COLO668 (cell line): ENCODE results near the gene SDK1.

Experiments
- DNase-seq: peaks from one replicate; lab custom pipeline; 2025; ENCODE audit not compliant: unreplicated experiment; lab: John Stamatoyannopoulos, UW

Gene SDK1

DNA sequence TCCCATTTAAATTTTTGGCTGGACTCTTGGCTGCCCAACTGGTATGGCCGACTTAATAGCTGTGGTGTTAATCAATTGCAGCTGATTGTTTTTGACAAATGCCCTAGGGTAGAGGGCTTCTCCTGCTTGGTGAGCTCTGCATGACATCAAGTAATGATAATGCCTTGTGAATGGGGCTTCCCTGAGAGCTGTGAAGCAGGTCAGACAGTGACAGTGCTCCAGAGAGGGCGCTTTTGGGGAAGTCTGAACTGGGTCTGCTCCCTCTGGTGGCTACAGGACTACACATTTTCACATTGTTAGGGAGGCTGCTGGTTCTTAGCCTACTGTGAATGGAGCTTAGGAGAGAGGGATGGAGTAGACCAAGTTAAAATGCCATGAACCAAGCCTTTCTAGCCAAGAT is 98.8 kb downstream of the SDK1 start:
- DNase-seq, result no peak

GRCh38 chr7:3404501-3404900 is 103.4 kb downstream of the SDK1 start:
- no peak for DNase-seq

DNA sequence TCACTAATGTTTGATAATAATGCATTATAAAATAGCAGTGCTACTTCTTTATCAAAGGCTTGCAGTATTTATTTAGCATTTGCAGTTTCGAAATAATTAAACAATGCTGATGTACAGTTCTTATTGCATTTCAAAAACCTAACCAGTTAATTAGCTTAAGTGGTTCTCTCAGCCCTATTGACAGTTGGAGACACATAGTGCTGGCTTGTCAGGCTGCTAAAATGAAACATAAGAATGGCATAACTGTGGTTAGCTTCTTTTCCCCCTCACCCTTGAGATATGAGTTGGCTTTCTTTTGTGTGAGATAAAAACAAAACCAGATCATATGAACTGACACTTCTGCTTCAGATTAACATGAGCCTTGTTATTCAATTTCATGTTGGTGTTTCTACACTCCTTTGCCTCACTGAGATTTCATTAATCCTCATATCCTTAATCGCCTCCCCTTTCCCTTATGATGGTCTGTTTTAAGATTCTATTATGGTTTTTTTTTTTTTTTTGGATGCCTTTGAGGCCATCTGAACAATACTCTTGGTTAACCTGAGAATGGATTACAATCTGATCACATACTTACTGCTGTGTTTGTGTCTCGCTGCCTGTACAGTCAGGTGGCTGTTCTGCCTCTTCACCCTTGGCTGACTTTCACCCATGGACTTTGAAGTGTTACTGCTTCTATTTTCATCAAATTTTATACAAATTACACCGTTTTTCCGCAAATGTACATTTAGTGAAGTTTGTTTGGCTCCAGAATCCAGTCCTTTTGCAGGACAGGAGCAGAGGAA is 108.0 kb downstream of the SDK1 start:
- DNase-seq, result no peak

- DNase-seq, result no peak
Observed at GRCh38 chr7:3412871-3413270, 111.8 kb downstream of the SDK1 start.

DNA sequence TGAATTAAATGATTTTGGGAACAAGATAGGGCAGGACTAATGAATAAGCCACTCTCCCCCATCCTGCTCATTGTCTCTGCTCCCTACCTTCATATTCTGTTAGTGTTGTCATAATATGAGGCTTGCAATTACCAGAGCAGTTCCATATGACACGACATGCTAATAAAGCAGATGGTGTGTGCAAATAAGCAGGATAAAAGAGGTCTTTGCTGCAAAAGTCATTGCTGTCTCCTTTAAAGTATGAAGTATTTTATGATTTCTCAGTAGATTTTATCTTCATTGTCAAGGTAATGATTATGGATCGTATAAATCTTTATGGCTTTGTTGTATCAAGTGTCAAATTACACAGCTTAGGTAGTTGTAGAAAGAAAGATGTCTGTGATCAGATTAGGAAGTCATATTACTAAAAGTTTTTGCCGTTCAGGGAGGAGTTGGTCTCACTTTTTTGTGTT is 114.8 kb downstream of the SDK1 start:
- no peak for DNase-seq

GRCh38 chr7:3416453-3416852 is 115.4 kb downstream of the SDK1 start:
- DNase-seq, result no peak

- DNase-seq, result no peak
Observed at GRCh38 chr7:3425087-3425486, 124.0 kb downstream of the SDK1 start.

GRCh38 chr7:3426064-3426463 is 125.0 kb downstream of the SDK1 start:
- DNase-seq, result no peak

GRCh38 chr7:3427957-3428356 is 126.9 kb downstream of the SDK1 start:
- DNase-seq, result no peak

DNA sequence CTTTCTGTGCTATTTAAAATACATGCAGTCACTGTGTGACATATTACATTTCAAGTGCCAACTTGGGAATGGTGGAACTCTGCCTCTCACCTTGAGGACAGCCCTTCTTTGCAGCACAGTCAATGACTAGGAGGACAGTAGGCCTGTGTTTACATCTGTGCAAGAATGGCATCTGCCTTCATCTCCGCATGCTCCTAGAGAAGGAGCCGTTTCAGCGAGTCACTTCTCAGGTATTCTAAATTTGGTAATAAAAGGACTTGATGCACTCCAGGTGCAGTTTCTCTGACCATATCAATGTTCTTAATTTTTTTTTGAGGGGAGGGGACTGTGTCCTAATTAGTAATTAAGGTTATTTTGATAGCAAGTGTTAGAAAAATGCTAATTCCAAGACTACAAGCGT is 128.9 kb downstream of the SDK1 start:
- no peak for DNase-seq

GRCh38 chr7:3430588-3430987 is 129.5 kb downstream of the SDK1 start:
- no peak for DNase-seq

DNA sequence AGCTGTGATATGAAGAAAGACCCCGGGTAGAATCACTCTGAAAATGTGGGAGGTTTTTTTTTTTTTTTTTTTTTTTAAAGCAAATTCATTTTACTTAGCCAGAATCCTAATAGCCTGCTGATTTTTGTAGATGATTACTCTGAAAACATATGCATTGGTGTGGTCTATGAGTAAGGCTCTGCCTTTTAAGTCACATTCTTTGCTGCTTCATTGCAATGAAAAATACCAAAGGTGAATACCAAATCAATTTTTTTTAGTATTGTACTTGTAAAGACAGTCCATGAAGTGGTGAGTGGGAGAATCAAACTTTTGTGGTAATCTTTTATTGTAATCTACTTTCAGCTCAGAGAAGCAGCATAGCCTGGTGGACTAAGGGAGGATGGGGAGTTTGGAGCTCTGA is 130.3 kb downstream of the SDK1 start:
- no peak for DNase-seq

GRCh38 chr7:3432911-3433310 is 131.9 kb downstream of the SDK1 start:
- DNase-seq, result no peak

DNA sequence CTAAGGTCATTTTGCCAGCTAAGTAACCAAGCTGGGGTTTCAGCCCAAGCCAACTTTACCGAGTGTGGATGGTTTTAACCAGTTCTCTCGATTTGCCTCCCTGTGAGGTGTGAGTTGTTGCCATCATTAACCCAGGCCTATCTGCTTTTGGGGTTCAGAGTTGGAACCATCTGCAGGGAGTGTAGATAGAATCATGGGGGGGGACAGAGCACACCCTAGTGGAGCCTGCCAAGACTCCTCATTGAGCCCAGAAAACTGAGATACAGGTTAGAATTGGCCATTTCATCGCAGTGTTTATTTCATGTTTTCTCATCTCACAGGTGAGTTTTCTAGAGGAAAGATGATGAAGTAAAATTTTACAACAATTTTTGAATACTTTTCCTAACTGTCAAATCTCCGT is 133.6 kb downstream of the SDK1 start:
- DNase-seq, result no peak

DNA sequence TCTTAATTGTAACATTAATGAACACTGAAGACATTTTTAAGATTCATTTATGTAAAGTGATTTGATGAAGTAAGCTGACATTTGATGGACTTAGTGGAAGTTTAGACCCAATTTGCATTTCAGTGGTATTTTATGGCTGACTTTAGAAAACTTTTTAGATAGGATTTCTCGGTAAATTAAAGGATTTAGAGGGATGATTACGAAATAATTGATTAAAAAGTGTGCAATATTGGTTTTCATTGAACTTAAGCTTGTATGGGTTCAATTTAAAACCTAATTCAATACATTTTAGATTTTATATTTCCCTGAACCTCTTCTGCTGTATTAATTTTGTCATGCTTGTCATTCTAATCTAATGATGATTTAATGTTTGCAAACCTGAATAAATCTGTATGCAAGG is 135.1 kb downstream of the SDK1 start:
- no peak for DNase-seq

GRCh38 chr7:3436746-3437145 is 135.7 kb downstream of the SDK1 start:
- DNase-seq, result no peak

GRCh38 chr7:3437467-3437866 is 136.4 kb downstream of the SDK1 start:
- DNase-seq, result no peak

DNA sequence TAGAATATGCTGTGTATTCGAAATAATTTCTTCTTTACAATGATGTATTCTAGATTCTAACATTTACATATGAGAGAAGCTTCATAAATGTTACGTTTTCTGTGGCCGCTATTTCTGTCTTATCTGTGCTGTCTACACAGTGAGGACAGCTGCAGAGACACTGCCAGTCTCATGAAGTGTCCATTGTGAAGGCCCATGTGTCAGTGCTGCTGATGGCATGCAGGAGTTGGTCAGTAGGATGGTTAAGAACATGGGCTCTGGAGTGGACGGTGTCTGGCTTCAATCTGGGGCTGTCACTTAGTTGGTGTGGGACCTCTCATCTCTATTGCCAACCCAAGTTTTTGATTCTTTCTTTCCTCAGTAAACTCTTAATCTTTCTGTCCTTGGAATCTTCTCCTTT is 137.3 kb downstream of the SDK1 start:
- DNase-seq, result no peak

DNA sequence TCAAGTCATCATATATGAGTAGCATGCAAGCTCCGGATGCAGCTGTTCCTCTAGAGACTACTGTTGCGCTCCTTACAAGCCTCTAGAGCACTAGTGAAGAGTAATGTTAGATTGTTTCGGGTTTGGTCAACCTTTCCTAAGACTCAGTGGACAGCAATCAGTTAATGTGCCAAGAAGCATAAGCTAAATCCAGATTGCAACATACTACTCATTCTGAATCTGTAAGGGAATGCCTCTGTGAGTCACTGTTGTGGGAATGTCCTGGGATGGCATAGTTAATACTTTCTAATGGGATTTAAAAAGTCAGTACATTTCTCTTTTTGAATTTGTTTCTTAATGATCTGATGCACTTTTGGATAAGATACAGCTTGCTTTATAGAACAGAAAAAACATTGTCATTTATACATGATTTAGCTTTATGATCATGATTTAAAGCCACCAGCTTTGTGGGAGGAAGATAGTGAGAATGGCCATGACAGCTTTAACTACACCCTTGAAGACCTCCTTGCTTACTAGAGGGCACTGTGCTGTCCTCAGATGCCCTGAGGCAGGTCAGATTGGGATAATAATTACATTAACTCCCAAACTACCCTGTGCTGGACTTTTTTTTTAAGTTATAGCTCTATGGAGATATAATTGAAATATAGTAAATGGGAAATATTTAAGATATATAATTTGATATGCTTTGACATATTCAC is 138.4 kb downstream of the SDK1 start:
- DNase-seq, result no peak

- DNase-seq, result no peak
Observed at GRCh38 chr7:3440509-3440908, 139.5 kb downstream of the SDK1 start.

- no peak for DNase-seq
Observed at GRCh38 chr7:3443716-3444115, 142.7 kb downstream of the SDK1 start.

GRCh38 chr7:3446786-3447185 is 145.7 kb downstream of the SDK1 start:
- no peak for DNase-seq

GRCh38 chr7:3451701-3452100 is 150.6 kb downstream of the SDK1 start:
- no peak for DNase-seq
